Fibroblast of mammary gland (primary cell): Measurements from ENCODE around the gene VWA7.
A peak's percentile ranks its signal among the peaks of the same experiment; 100 is the strongest.
"Not testable (repeated sequence)": the region's sequence is repeated elsewhere in the genome, so short reads cannot be mapped to it uniquely, and the experiment has no call there.

ENCODE experiments used
- DNase-seq: peaks from one replicate; pipeline ENCODE4 v3.0.0-alpha.2; 2010; ENCODE audit warnings: low read depth
- H3K4me3 ChIP-seq: 2 replicates; pipeline ENCODE4 v1.5.1; 2011; ENCODE audit warnings: low read depth, mild to moderate bottlenecking, low read length, moderate library complexity; ENCODE audit not compliant: control insufficient read depth
- CTCF ChIP-seq: conservative IDR thresholded peaks from 2 replicates; pipeline ENCODE4 v1.5.1; 2011; ENCODE audit warnings: low read depth, low read length, inconsistent platforms; ENCODE audit not compliant: control insufficient read depth, insufficient read depth

Gene VWA7

GRCh38 chr6:31811645-31812044, 34.5 kb upstream of the VWA7 start:
- TF ChIP-seq CTCF: no peak
- no peak overlapping the region for H3K4me3 ChIP-seq
- DNase-seq: no peak

GRCh38 chr6:31808599-31808998, 31.5 kb upstream of the VWA7 start:
- not testable (repeated sequence) for H3K4me3 ChIP-seq, DNase-seq

- H3K4me3 ChIP-seq: peak within 1 kb of the TSS; percentile 71
- TF ChIP-seq CTCF: no peak
- DNase-seq: peak; percentile 93
Observed at GRCh38 chr6:31806470-31807272, 29.5 kb upstream of the VWA7 start, which contains the start of gene LSM2. TSS of gene LSM2 (minus strand) at chr6:31806966. CDS start at chr6:31806757, 209 bp downstream.

- TF ChIP-seq CTCF: no peak
- no peak for DNase-seq
- H3K4me3 ChIP-seq: peak overlapping the region; percentile 71
Observed at GRCh38 chr6:31805939-31806469, 28.9 kb upstream of the VWA7 start.

GRCh38 chr6:31801031-31801927, 24.2 kb upstream of the VWA7 start:
- H3K4me3 ChIP-seq, DNase-seq: not testable (repeated sequence)

GRCh38 chr6:31799781-31800180, 22.7 kb upstream of the VWA7 start:
- H3K4me3 ChIP-seq: no peak overlapping the region
- DNase-seq: no peak
- TF ChIP-seq CTCF: no peak

- TF ChIP-seq CTCF: no peak
- DNase-seq: no peak
- H3K4me3 ChIP-seq: no peak overlapping the region
Observed at GRCh38 chr6:31797588-31797987, 20.5 kb upstream of the VWA7 start.
